Activated CD4-positive, CD25-positive, alpha-beta regulatory T cell treated with anti-CD3 and anti-CD28 coated beads, Interleukin-2, amount 50 U/mL, for 24 hours (primary cell): Measurements from ENCODE around the gene ZSWIM6.
"Not testable (repeated sequence)": the region's sequence is repeated elsewhere in the genome, so short reads cannot be mapped to it uniquely, and the experiment has no call there.

Source experiments
- ATAC-seq, 2 donors: fragments of 150-1000 bp; cut with Tn5 transposase; one replicate each; pipeline ENCODE4 v1.10.0; 2021; ENCODE audit warnings: mild to moderate bottlenecking in 1 of 2, moderate library complexity in 1 of 2

Gene ZSWIM6

GRCh38 chr5:61366497-61367240, 34.6 kb downstream of the ZSWIM6 start:
- no peak for ATAC-seq

- ATAC-seq = no peak
Measured at GRCh38 chr5:61370506-61370905, 38.4 kb downstream of the ZSWIM6 start.

DNA sequence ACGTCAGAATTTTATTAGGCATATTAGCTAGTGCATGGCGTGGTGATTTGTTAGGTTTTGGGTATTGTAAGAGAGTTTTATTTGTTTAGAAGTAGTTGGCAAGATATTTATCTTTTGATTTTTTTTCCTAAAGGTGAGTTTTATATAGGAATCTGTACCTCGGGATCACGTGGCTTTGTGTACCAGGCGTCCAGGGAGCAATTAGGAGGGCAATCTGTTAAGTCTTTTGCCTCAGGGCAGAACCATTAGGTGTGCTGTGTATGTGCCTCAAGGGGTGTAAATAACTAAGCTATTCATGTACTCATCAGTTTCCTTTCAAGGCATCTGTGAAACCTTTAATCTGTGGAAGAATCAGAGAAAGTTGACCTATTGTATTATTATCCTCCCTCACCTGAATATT, 39.4 kb downstream of the ZSWIM6 start:
- no peak for ATAC-seq

DNA sequence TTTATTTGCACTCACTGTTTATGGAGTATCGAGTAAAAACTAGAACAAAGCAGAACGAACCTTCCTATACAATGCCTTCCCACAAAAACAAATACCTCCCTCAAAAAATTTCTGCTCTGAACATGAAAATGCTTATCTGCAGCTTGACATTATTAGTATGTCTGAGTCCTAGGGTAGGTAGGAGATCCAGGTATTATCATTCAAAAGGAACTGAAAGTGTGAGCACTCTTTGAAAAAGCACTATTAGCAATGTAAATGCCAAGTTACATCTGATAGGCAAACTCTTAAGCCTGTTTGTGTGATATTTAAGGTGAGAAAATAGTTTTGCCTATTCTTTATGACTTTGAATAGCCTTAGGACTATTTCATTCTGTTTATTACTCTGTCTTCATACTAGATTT, 47.6 kb downstream of the ZSWIM6 start:
- no peak for ATAC-seq

- ATAC-seq = no peak
Measured at GRCh38 chr5:61381968-61382367, 49.9 kb downstream of the ZSWIM6 start.

- no peak for ATAC-seq
Measured at GRCh38 chr5:61385627-61386026, 53.6 kb downstream of the ZSWIM6 start.

DNA sequence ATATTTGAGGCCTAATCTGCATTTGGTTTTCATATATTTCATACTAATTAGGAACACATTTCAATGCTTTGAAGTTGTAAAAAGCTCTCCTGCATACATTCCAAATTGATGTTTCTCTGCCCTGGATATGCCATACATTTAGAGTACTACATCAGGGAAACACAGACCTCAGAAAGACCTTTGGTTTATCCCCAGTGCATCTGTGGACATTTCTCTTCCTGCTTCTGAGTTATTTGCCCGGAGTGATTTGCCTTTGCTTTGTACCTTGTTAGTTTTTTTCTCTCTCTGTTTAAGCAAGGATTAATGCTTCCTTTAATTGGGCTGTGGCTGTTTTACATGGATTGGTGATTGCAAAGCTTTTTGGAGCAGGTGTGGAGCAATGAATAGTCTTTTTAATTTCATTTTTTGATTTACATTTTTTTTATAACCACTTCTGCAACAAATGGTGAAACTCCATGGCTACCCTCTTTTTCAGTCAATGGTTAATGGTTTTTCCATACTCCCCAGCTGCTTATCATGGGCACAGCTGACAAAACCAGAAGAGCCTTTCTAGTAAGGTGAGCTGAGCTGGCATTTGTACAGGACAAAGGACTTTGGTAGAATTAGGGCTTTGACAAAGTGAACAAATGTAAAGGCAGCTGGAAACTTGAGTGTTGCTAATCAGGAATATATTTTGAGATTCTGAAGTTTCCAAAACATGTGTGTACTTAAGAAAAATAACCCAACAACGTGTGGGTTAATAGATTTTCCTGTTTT, 54.2 kb downstream of the ZSWIM6 start:
- ATAC-seq = no peak

- ATAC-seq = no peak
Measured at GRCh38 chr5:61389609-61390008, 57.6 kb downstream of the ZSWIM6 start.

- ATAC-seq = no peak
Measured at GRCh38 chr5:61394078-61394704, 62.1 kb downstream of the ZSWIM6 start.

- no peak for ATAC-seq
Measured at GRCh38 chr5:61394793-61395192, 62.7 kb downstream of the ZSWIM6 start.

GRCh38 chr5:61397238-61397637, 65.2 kb downstream of the ZSWIM6 start:
- ATAC-seq = no peak

GRCh38 chr5:61397937-61398336, 65.9 kb downstream of the ZSWIM6 start:
- no peak for ATAC-seq

DNA sequence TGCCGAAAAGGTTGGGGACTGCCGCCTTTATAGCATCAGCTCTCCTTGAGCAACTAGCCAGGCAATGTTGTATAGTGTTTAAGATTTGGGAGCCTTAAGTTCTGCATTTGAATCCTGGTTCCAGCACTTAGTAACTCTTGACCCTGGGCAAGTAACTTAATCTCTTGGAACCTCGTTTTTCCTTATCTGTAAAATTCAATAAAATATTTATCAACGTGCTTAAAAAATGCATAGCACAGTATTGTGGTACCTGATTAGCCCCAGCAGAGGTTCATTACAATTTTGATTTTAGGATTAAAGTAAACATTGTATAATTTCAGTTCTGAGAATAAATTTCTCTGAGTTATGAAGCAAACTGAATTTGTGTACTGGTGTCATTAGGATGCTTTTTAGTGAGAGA, 66.4 kb downstream of the ZSWIM6 start:
- ATAC-seq = no peak

GRCh38 chr5:61399679-61400078, 67.6 kb downstream of the ZSWIM6 start:
- no peak for ATAC-seq

GRCh38 chr5:61401726-61402125, 69.7 kb downstream of the ZSWIM6 start:
- ATAC-seq = no peak

GRCh38 chr5:61402244-61402823, 70.3 kb downstream of the ZSWIM6 start:
- ATAC-seq = no peak

DNA sequence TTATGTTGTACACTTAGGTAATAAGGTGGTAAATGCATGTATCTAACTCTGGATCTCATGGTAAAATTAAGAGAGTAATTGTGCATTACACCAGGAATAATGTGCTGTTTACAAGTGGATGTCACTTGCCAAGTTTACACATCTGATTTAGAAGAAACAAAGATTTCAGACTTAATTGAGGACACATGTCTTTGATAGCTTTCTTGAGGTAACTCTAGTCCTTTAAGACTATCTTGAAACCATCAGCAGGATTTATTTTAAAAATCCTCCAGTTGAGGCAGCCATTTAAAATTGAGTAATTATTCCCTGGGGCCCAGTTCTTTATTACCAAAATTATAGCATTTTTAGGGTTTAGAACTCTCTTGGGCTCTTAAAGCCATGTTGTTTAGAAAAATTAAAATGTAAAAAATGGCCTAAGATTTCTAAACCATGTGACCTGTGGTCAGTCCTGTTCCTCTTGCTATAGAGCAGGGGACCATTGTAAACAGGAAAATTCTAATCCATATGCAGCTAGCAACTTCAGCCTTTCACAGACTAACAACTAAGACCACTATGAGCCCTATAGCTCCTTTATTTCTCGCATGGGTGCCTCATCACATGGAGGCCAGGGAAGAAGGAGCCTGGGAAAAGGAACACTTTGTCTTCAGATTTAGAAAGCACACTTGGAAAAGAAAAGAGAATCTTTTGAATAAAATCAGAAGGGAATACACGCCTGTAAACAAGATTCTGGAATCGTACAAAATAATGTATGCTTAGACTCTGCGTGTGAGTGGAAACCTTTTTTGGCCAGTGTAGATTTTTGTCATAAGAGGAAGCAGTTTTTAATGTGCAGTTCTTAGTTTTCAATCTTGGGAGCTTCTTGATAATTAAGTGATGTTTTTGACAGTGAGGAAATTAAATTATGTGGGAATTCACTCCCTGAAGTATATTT, 71.2 kb downstream of the ZSWIM6 start:
- no peak for ATAC-seq

GRCh38 chr5:61405511-61406295, 73.6 kb downstream of the ZSWIM6 start:
- ATAC-seq = no peak

- not testable (repeated sequence) for ATAC-seq
Measured at GRCh38 chr5:61406497-61406896, 74.4 kb downstream of the ZSWIM6 start.

GRCh38 chr5:61407706-61408270, 75.7 kb downstream of the ZSWIM6 start:
- no peak for ATAC-seq
